GM19035 (cell line): Measurements from ENCODE around the gene MBNL2.

ENCODE experiments used
- ATAC-seq: cut with Tn5 transposase; IDR thresholded peaks from one replicate; pipeline ENCODE4 v1.9.1; 2021; ENCODE audit not compliant: unreplicated experiment

Gene MBNL2

DNA sequence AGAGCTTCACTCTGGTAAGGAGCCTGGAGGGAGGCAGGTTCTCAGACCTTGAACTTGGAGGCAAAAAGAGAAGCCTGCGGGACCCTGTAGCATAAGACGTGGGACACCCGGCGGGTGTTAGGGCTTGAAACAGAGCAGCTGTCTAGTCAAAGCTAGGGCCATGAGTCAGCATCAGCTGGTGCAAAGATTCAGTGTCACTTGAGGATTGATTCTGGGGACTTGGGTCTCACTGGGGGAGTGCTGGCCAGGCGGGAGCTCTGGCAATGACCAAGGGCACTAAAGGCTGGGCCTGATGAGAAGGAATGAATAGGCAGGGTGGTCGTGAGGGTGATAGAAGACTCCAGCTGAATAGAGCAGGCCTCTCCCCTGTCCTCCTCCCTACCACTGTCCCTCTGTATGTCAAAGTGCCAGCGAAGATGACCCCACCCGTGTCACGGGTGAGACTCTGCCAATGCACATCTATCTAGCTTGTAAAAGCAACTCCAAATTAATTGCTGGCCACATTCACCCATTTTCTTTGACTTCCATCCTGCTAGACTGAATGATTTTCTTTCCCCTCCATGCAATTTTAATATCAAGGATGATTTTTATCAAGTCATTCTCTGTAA, 97.1 kb downstream of the MBNL2 start:
- ATAC-seq: no peak

GRCh38 chr13:97321101-97321500, 99.0 kb downstream of the MBNL2 start:
- ATAC-seq: no peak

DNA sequence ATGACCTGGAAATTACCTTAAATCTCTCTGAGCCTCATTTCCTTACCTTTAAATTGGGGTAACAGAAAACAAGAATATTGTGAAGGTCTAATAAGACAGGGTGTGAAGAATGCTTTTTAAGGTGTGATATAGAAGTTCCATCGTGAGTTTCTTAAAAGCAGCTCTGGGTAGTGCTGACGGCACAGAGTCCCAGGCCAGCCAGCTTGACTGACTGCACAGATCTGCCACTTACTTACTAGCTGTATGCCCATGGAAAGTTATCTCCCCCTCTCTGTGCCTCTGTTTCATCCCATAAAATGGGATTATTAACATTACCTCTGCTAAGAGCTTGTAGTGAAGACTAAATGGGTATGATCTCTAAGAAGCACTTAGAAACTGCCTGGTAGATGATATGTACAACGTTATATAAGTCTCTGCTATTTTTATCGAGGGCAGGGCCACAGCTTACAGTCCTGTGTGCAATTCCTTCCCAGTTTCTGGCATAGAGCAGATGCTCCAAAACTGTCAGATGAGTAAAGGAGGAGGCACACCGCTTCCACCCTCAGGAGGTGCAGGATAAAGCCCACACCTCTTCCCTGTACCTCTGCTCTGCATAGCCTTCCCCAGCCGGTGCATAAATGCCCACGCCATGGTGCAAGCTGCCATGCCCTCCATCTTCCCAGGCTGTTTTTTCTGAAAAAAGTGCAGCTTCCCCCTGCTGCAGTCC, 99.6 kb downstream of the MBNL2 start:
- ATAC-seq: no peak

GRCh38 chr13:97322740-97323342, 100.7 kb downstream of the MBNL2 start:
- no peak for ATAC-seq

GRCh38 chr13:97324115-97324514, 102.0 kb downstream of the MBNL2 start:
- ATAC-seq: no peak

GRCh38 chr13:97325738-97326137, 103.6 kb downstream of the MBNL2 start:
- no peak for ATAC-seq

DNA sequence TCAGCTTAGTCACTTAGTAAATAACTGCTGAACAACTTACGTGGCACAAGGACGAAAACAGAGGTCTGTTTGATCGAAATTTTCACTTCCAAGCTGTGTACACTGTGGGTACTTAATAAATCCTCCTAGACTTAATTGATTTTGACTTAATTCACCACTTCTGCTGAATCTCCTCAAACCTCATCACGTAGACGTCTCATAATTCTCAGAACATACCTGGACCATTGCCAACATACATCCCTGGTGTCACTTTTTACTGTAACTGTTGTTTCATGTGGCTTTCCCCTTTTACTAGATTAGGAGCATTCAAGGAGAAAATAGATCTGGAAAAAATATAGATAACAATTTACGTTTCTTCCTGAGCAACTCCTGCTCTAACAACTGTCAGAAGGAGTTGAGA, 105.0 kb downstream of the MBNL2 start:
- no peak for ATAC-seq

DNA sequence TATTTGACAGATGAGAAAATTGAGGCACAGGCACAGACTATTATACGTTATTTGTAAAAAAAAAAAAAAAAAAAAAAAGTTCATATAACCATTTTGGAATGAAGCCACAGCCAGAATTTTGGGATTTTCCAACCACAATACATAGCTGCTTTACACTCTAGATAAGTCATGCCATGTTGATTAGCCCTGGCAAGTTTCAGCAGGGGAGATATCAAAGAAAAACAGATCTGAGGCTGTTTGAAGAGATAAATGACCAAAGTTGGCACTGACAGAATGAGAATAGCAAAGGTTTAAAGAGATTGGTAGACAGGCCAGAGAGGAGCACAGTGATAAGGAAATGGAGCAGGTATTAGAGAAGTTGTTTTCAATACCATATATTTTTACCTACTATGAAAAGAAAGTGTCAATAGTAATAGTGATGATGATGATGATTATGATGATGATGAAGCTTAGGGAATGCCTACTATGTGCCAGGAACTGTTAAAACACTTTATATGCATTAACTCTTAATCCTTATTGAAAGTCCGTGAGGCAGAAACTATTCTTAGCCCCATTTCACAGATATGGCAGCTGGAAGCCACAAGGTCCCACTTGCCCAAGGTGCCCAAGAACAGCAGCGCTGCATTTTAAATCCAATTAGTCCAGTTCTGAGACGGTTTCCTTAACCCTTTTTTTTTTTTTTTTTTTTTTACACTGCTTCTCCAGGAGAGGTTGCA, 105.5 kb downstream of the MBNL2 start:
- no peak for ATAC-seq

- ATAC-seq: no peak
These were observed 106.2 kb downstream of the MBNL2 start for GRCh38 chr13:97328222-97328790.

DNA sequence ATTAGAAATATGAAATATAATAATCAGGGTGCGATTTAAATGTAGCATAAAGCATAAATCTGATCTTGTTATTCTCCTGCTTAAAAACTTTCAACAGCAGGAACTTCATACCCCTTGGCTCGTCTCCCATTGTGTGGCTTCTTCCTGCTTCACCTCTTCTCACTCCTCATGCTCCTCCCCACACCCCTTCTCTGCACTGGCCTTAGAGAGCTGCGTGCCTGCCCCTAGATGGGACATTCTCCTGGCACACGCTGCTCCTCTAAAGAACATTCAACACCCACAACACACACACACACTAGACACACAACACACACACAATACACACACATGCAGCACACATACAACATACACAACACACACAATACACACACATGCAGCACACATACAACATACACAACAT, 107.2 kb downstream of the MBNL2 start:
- no peak for ATAC-seq

DNA sequence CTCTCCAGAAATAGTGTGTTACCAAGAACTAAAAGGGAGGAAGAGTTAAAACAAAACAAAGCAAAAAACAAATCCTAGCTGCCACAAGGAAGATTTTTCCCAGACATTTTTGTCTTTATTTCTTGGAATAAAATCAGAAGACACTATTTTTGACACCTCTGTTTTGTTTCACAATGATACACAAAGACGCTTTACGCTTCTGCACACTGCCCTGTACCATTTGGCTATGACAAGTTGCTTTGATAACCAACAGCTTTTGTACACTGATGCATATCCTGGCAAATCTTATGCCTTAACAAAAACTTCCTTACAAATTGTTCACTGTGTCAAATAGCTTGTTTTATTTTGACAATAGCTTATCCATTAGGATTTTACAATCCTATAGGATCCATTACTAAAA, 108.3 kb downstream of the MBNL2 start:
- ATAC-seq: no peak

DNA sequence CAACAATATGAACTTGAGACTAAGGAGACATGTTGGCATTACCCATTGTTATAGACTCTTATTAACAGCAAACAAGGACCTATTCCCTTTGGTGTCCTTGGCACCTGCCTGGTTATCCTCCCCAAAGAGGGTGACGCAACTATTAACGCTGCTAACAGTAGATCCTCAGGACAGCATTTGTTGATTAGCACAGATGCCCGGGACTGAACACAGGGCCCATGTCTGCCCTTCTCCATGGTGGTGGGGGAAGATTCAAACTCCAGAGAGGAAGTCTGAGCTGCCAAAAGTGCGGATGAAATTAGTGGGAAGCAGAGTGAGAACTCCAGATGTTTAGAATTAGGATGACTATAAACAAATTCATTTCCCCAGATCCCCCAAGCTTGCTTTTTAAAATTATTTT, 110.6 kb downstream of the MBNL2 start:
- ATAC-seq: no peak

GRCh38 chr13:97333983-97334382, 111.8 kb downstream of the MBNL2 start:
- no peak for ATAC-seq

GRCh38 chr13:97334690-97335089, 112.6 kb downstream of the MBNL2 start:
- ATAC-seq: no peak

DNA sequence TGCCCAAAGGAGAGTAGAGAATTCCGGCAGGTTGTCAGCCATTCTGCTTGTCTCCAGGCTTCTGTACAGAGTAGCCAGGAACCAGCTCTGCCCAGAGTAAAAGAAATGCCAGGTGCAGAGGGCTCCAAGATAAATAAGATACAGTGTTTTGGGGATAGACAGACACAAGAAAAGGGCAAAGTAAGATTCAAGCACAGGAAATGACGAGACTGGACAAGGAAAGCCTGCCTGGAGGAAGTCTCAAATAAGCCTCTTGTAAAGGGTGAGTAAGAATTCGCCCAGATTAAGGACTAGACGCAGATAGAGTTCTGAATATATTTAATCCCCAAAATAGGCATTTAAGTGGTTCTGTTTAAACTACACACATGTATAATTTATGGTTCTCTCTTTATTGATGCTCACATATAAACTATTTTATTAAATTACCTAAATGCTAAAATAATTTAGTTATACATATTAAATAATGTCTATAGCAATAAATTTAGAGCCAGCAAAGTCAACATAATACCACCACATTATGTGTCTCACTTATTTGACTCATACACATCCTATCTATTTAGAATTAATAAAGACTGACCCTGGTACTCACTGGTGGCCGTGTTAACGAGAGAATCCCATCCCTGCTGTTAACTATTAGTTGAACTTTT, 113.5 kb downstream of the MBNL2 start:
- ATAC-seq: no peak

- no peak for ATAC-seq
These were observed 115.9 kb downstream of the MBNL2 start for GRCh38 chr13:97337985-97338499.

- ATAC-seq: no peak
These were observed 116.4 kb downstream of the MBNL2 start for GRCh38 chr13:97338571-97338970.

DNA sequence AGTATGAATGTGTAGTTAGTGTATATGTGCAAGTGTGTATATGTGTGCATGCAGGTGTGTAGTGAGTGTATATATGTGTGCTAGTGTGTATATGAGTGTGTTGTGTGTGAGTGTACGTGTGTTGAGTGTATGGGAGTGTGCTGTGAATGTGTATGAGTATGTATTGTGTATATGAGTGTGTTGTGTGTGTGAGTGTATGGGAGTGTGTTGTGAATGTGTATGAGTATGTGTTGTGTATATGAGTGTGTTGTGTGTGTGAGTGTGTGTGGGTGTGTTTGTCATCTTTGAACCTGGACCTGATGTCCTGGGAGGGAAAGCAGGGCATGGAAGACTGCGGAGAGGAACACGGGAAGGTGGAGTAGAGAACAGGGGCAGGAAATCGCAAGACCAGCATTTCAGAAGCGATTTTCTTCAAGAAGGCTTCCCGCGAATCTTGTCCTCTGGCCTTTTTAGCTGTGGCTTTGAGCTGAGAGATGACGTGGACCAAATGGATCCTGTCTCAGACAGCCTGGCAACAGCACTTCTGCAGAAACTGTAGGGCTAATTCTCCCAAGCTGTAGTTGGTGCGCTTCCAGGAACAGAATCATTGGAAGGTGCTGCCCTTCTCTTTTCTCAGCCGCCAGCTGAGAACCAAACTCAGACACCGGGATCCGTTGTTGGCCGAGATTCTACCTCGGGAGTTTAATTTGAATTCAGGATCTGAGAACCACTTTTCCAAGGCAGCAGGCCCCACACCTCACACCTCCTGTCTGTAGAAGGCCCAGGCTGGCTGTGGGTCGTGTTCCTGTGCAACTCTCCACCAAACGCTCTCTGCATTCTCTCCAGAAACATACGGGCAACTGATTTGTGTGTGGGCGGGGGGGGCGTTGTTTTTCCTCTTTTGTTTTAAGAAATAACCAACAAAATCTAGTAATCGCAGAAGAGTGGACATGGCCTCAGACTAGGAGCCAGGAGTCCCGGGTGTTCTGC, 117.2 kb downstream of the MBNL2 start:
- no peak for ATAC-seq

- ATAC-seq: no peak
These were observed 118.0 kb downstream of the MBNL2 start for GRCh38 chr13:97339988-97340749.
